Trophoblast cell (in vitro differentiated cells and primary cell): ENCODE measurements around the gene MS4A6E.
"Not testable (repeated sequence)": the region's sequence is repeated elsewhere in the genome, so short reads cannot be mapped to it uniquely, and the experiment has no call there.

Source experiments
- DNase-seq, 2 donors: peaks; one replicate each; pipeline ENCODE4 v3.0.0-alpha.2; 2016
- H2AFZ ChIP-seq: 2 replicates; pipeline ENCODE4 v1.6.1; 2013; ENCODE audit warnings: low read length, moderate library complexity, mild to moderate bottlenecking; ENCODE audit not compliant: insufficient read depth, poor library complexity
- H2AK5ac ChIP-seq: 2 replicates; pipeline ENCODE4 v1.6.1; 2013; ENCODE audit warnings: mild to moderate bottlenecking, low read length
- H2BK120ac ChIP-seq: 2 replicates; pipeline ENCODE4 v1.6.1; 2013; ENCODE audit warnings: low read length, mild to moderate bottlenecking, moderate library complexity; ENCODE audit not compliant: insufficient read depth, poor library complexity
- H2BK12ac ChIP-seq: 2 replicates; pipeline ENCODE4 v1.6.1; 2013; ENCODE audit warnings: mild to moderate bottlenecking, low read length, moderate library complexity
- H2BK5ac ChIP-seq: 2 replicates; pipeline ENCODE4 v1.6.1; 2013; ENCODE audit warnings: low read length, low read depth, moderate library complexity, mild to moderate bottlenecking; ENCODE audit not compliant: poor library complexity
- H3K14ac ChIP-seq: 2 replicates; pipeline ENCODE4 v1.6.1; 2013; ENCODE audit warnings: mild to moderate bottlenecking, low read length
- H3K18ac ChIP-seq: 2 replicates; pipeline ENCODE4 v1.6.1; 2013; ENCODE audit warnings: mild to moderate bottlenecking, low read length
- H3K23ac ChIP-seq: 2 replicates; pipeline ENCODE4 v1.6.1; 2013; ENCODE audit warnings: low read length
- H3K27ac ChIP-seq: 2 replicates; pipeline ENCODE4 v1.5.1; 2013; ENCODE audit warnings: low read depth, mild to moderate bottlenecking, inconsistent platforms, low read length, moderate library complexity
- H3K27me3 ChIP-seq: 2 replicates; pipeline ENCODE4 v1.6.1; 2013; ENCODE audit warnings: inconsistent platforms, mild to moderate bottlenecking, low read length, moderate library complexity; ENCODE audit not compliant: insufficient read depth
- H3K36me3 ChIP-seq, 2 experiments: 1 replicate in 1 of 2; 2 replicates in 1 of 2; pipeline ENCODE4 v1.6.1; 2013; ENCODE audit warnings: low read length in 2 of 2, mild to moderate bottlenecking in 2 of 2, moderate library complexity in 1 of 2; ENCODE audit not compliant: insufficient read depth in 2 of 2, control insufficient read depth in 1 of 2
- H3K4ac ChIP-seq: 2 replicates; pipeline ENCODE4 v1.6.1; 2013; ENCODE audit warnings: low read depth, mild to moderate bottlenecking, low read length, moderate library complexity
- H3K4me1 ChIP-seq, 2 experiments: 1 replicate in 1 of 2; 2 replicates in 1 of 2; pipeline ENCODE4 v1.6.1; 2013; ENCODE audit warnings: low read length in 2 of 2, mild to moderate bottlenecking in 2 of 2, moderate library complexity in 1 of 2; ENCODE audit not compliant: insufficient read depth in 2 of 2, control insufficient read depth in 1 of 2
- H3K4me2 ChIP-seq: 2 replicates; pipeline ENCODE4 v1.6.1; 2013; ENCODE audit warnings: inconsistent platforms, mild to moderate bottlenecking, low read length, moderate library complexity
- H3K4me3 ChIP-seq: 2 replicates; pipeline ENCODE4 v1.5.1; 2013; ENCODE audit warnings: mild to moderate bottlenecking, low read depth, low read length, inconsistent platforms
- H3K79me1 ChIP-seq: one replicate; pipeline ENCODE4 v1.6.1; 2013; ENCODE audit warnings: low read length
- H3K79me2 ChIP-seq: 2 replicates; pipeline ENCODE4 v1.6.1; 2013; ENCODE audit warnings: low read length, mild to moderate bottlenecking; ENCODE audit not compliant: control insufficient read depth, insufficient read depth, poor library complexity
- H3K9ac ChIP-seq: 2 replicates; pipeline ENCODE4 v1.6.1; 2013; ENCODE audit warnings: mild to moderate bottlenecking, low read length
- H3K9me3 ChIP-seq: 2 replicates; pipeline ENCODE4 v1.6.1; 2013; ENCODE audit warnings: low read depth, mild to moderate bottlenecking, control low read depth, inconsistent platforms, low read length; ENCODE audit not compliant: insufficient read depth
- H4K12ac ChIP-seq: 2 replicates; pipeline ENCODE4 v1.6.1; 2013; ENCODE audit warnings: low read depth, mild to moderate bottlenecking, low read length, moderate library complexity
- H4K8ac ChIP-seq: 2 replicates; pipeline ENCODE4 v1.6.1; 2013; ENCODE audit warnings: low read depth, mild to moderate bottlenecking, low read length, moderate library complexity
- H4K91ac ChIP-seq: one replicate; pipeline ENCODE4 v1.6.1; 2013; ENCODE audit warnings: low read depth, mild to moderate bottlenecking, low read length, moderate library complexity
- WGBS: extraction: QIAGEN DNeasy Blood & Tissue Kit; methylation state at CpG from one replicate; pipeline ENCODE4 v1.1.7; 2013; ENCODE audit warnings: missing lambda C conversion rate; ENCODE audit not compliant: insufficient read length, insufficient coverage; ENCODE audit errors: extremely low coverage; 5-methylcytosine and 5-hydroxymethylcytosine counted together

The MS4A6E gene

DNA sequence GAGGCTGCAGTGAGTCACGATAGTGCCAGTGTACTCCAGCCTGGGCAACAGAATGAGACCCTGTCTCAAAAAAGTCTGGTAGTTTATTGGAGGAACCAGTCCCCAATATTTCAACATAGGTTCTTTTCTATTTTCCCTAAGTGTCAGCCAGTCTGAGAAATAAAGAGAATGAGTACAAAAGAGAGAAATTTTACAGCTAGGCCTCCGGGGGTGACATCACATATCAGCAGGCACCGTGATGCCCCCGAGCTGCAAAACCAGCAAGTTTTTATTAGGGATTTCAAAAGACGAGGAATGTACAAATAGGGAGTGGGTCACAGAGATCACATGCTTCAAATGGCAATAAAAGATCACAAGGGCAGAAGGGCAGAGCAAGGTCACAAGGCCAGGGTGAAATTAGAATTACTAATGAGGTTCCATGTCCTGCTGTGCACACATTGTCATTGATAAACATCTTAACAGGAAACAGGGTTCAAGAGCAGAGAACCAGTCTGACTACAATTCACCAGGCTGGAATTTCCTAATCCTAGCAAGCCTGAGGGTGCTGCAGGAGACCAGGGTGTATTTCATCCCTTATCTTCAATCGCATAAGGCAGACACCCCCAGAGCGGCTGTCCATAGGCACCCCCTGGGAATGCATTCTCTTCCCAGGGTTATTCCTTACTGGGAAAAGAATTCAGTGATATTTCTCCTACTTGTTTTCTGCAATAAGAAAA lies 41.5 kb upstream of the MS4A6E start:
- WGBS = no CpG with 5 or more reads among the region's 7 CpGs
- H3K27ac ChIP-seq = peak overlapping the region; percentile 90
- H3K18ac ChIP-seq = not testable (repeated sequence)

GRCh38 chr11:60288531-60288930 lies 38.5 kb upstream of the MS4A6E start:
- no peak for DNase-seq
- Histone ChIP-seq H4K12ac (no peak overlapping the region), H3K4me3 (no peak overlapping the region), H2BK120ac (no peak overlapping the region), H3K9me3 (peaks cover 9% of the 10 kb centered on the region), H3K14ac (no peak overlapping the region), H2BK12ac (no peak overlapping the region), H3K4ac (no peak overlapping the region), H3K4me1 (peaks cover 3 to 4% of the 10 kb centered on the region in 2 experiments), H2BK5ac (no peak overlapping the region), H3K79me1 (peaks cover 7% of the 10 kb centered on the region), H3K79me2 (no peaks in the 10 kb centered on the region), H3K27ac (no peak overlapping the region), H3K27me3 (no peaks in the 10 kb centered on the region), H3K9ac (no peak overlapping the region), H3K36me3 (peaks cover 0 to 3% of the 10 kb centered on the region in 2 experiments), H4K91ac (no peak overlapping the region), H2AK5ac (no peak overlapping the region), H3K23ac (no peak overlapping the region), H3K4me2 (no peak overlapping the region), H2AFZ (no peak overlapping the region), H4K8ac (no peak overlapping the region), H3K18ac (no peak overlapping the region)
- no CpG with 5 or more reads among the region's 1 CpG for WGBS

More for the DNA sequence above, 41.5 kb upstream of the MS4A6E start:
- peak overlapping the region; percentile 90 for H2BK5ac ChIP-seq
- not testable (repeated sequence) for H3K9ac ChIP-seq, H3K9me3 ChIP-seq, H3K27me3 ChIP-seq, H3K4me2 ChIP-seq, H4K12ac ChIP-seq, H3K79me1 ChIP-seq, H2AFZ ChIP-seq, H3K4me3 ChIP-seq, H2AK5ac ChIP-seq, H3K4me1 ChIP-seq, H3K4ac ChIP-seq, H3K79me2 ChIP-seq, H3K36me3 ChIP-seq, H3K23ac ChIP-seq
- peak overlapping the region; percentile 93 for H2BK120ac ChIP-seq
- peak; percentile 52 to 63 for DNase-seq
- peak overlapping the region; percentile 42 for H3K14ac ChIP-seq
- peak overlapping the region; percentile 92 for H4K91ac ChIP-seq
- H4K8ac ChIP-seq = peak overlapping the region; percentile 39
- peak overlapping the region; percentile 93 for H2BK12ac ChIP-seq

DNA sequence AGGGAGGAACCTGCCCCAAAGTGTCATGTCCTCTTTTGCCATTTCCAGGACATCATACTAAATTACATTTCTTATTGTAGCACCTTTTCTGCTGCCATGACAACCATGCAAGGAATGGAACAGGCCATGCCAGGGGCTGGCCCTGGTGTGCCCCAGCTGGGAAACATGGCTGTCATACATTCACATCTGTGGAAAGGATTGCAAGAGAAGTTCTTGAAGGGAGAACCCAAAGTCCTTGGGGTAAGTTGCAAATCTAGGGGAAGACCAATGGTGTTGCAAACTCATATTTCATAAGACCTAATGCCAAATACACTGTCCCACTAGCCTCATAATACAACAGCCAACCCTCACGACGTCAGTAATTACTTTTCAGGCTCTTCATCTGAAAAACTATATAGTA lies 34.9 kb upstream of the MS4A6E start:
- Histone ChIP-seq H3K79me1 (no peaks in the 10 kb centered on the region), H3K9ac (no peak overlapping the region), H3K18ac (no peak overlapping the region), H4K91ac (no peak overlapping the region), H3K27me3 (no peaks in the 10 kb centered on the region), H3K4me1 (no peaks in the 10 kb centered on the region), H2BK12ac (no peak overlapping the region), H3K9me3 (peaks cover 9% of the 10 kb centered on the region), H2BK120ac (no peak overlapping the region), H3K4ac (no peak overlapping the region), H3K4me3 (no peak overlapping the region), H3K36me3 (peaks cover 0 to 3% of the 10 kb centered on the region in 2 experiments), H3K4me2 (no peak overlapping the region), H4K8ac (no peak overlapping the region), H3K14ac (no peak overlapping the region), H3K79me2 (no peaks in the 10 kb centered on the region), H3K27ac (no peak overlapping the region), H3K23ac (no peak overlapping the region), H2AK5ac (no peak overlapping the region), H4K12ac (no peak overlapping the region), H2BK5ac (no peak overlapping the region), H2AFZ (no peak overlapping the region)
- no peak for DNase-seq
- no CpG with 5 or more reads among the region's 2 CpGs for WGBS

DNA sequence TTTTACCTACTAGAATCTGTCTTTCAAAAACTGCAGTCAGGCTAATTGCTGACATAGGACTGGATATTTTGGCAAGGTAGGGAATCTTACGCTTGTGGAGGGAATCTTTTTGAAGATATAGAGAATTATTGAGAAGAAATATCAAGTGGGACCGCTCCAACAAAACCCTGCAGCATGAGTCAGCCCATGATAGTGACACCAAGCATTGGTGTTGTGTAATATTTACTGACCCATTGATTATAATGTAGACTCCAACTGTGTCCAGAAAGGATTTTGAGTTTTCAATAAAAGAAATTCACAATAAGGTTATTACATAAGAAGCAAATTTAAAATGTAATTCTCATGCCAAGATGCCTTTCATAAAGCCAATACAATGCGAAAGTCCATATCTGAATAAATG lies 25.9 kb upstream of the MS4A6E start:
- Histone ChIP-seq H3K9me3 (no peaks in the 10 kb centered on the region), H4K12ac (no peak overlapping the region), H3K4me1 (no peaks in the 10 kb centered on the region), H3K4ac (no peak overlapping the region), H3K14ac (no peak overlapping the region), H3K27ac (no peak overlapping the region), H3K9ac (no peak overlapping the region), H3K23ac (no peak overlapping the region), H4K91ac (no peak overlapping the region), H3K27me3 (no peaks in the 10 kb centered on the region), H2BK120ac (no peak overlapping the region), H2AFZ (no peak overlapping the region), H4K8ac (no peak overlapping the region), H2AK5ac (no peak overlapping the region), H3K4me2 (no peak overlapping the region), H3K4me3 (no peak overlapping the region), H3K79me1 (peaks cover 2% of the 10 kb centered on the region), H3K36me3 (no peaks in the 10 kb centered on the region), H2BK5ac (no peak overlapping the region), H3K18ac (no peak overlapping the region), H2BK12ac (no peak overlapping the region), H3K79me2 (no peaks in the 10 kb centered on the region)
- DNase-seq = no peak
- WGBS = no CpG with 5 or more reads among the region's 3 CpGs
